ENCODE measurements around the gene MFSD12.

DNA sequence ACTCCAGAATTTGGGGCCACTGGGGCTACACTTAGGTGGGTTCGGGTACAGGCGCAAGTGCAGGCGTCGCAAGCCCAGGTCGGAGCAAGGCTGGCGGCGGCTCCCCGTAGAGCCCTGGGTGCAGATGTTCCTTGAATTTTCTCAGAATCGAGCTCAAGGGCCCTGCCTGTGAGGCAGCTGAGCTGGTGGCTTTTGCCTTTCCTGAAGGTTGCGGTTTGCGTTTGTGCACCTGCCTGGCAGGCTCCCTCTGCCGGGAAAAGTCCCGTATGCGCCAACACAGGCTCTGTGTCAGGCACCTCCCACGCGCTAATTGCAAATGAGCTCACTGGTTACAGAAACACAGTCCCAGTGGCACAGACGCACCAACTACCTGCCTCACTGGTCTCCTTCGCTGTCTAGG lies 62.8 kb downstream of the MFSD12 start:
- TF ChIP-seq CTCF (conservative IDR thresholded peaks at IDR 0.05 in 1 of 2, IDR thresholded peaks at IDR 0.05 in 1 of 2; ENCODE audit: extremely low read depth in 1 of 2, insufficient read depth in 1 of 2, low read depth in 1 of 2, low read length in 2 of 2) (no peak), EZH2 (IDR thresholded peaks at IDR 0.05; ENCODE audit: borderline replicate concordance, low read length) (no peak)

All from mammary epithelial cell (primary cell).